Measurements from ENCODE around the gene ATP2A1. TPM values are rescaled to one million over a fixed set of nuclear protein-coding genes. Genes with fewer than 3 reads are reported as not detected.
"Not testable (repeated sequence)": the region's sequence is repeated elsewhere in the genome, so short reads cannot be mapped to it uniquely, and the experiment has no call there.

The ATP2A1 gene
- total RNA-seq, 2 experiments from 2014 or later, result 1.3 to 2.7 TPM

DNA sequence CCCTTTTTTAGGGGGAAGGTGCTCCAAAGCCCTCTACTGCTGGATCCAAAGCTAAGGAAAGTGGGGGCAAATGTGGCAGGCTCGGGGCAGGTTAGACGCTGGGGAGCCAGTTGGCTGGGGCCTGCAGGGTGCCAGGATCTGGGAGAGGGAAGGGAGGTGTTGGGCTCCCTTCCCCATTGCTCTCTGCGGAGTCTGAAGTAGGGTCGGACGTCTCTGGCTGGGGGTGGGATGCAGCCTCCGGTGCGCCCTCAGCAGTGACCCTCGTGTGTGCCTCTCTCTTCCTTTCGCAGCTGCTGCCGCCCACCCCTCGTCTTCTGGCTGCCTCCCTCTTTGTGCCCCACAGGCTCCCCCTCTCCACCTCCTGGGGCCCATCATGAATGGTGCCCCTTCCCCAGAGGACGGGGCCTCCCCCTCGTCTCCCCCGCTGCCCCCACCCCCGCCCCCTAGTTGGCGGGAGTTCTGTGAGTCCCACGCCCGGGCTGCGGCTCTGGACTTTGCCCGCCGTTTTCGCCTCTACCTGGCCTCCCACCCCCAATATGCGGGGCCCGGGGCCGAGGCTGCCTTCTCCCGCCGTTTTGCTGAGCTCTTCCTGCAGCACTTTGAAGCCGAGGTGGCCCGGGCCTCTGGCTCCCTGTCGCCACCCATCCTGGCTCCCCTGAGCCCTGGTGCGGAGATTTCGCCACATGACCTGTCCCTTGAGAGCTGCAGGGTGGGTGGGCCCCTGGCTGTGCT lies 12.4 kb upstream of the ATP2A1 start:
- no peak overlapping the region for H3K27ac Mint-ChIP-seq
- H3K4me1 Mint-ChIP-seq, result peaks cover 29% of the 10 kb centered on the region
- no peak for DNase-seq
- H3K4me3 Mint-ChIP-seq, result no peak overlapping the region
- ChIA-PET CTCF (interaction anchor here (1.1 to 5.7 kb wide), 4 partner anchors 8 to 22 kb away, joined by 3 to 34 read pairs (median 18); partner anchors contain the start of genes ATP2A1 and TUFM), POLR2A (interaction anchor here (0.6 kb wide), 1 partner anchor 78 kb away, joined by 3 read pairs; no protein-coding TSS in a partner anchor)
- H3K36me3 Mint-ChIP-seq (ENCODE audit: low read depth), result peaks cover 13% of the 10 kb centered on the region
- H3K9me3 Mint-ChIP-seq, result no peaks in the 10 kb centered on the region
- H3K27me3 Mint-ChIP-seq, result no peaks in the 10 kb centered on the region

DNA sequence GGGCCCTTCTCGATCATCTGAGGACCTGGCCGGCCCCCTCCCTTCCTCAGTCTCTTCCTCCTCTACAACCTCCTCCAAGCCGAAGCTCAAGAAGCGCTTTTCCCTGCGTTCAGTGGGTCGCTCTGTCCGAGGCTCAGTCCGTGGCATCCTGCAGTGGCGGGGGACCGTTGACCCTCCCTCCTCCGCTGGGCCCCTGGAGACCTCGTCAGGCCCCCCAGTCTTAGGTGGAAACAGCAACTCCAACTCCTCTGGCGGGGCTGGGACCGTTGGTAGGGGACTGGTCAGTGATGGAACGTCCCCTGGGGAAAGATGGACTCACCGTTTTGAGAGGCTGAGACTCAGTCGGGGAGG lies 11.9 kb upstream of the ATP2A1 start:
- no peaks in the 10 kb centered on the region for H3K27me3 Mint-ChIP-seq
- peaks cover 13% of the 10 kb centered on the region for H3K36me3 Mint-ChIP-seq (ENCODE audit: low read depth)
- no peak overlapping the region for H3K4me3 Mint-ChIP-seq
- CTCF ChIA-PET, result interaction anchor here (0.6 to 5.7 kb wide), 5 partner anchors 8 to 53 kb away, joined by 3 to 34 read pairs (median 5); partner anchors contain the start of gene TUFM
- H3K4me1 Mint-ChIP-seq, result peaks cover 29% of the 10 kb centered on the region
- POLR2A ChIA-PET, result interaction anchor here (0.6 kb wide), 1 partner anchor 78 kb away, joined by 3 read pairs; no protein-coding TSS in a partner anchor
- no peaks in the 10 kb centered on the region for H3K9me3 Mint-ChIP-seq
- no peak for DNase-seq
- H3K27ac Mint-ChIP-seq, result no peak overlapping the region

DNA sequence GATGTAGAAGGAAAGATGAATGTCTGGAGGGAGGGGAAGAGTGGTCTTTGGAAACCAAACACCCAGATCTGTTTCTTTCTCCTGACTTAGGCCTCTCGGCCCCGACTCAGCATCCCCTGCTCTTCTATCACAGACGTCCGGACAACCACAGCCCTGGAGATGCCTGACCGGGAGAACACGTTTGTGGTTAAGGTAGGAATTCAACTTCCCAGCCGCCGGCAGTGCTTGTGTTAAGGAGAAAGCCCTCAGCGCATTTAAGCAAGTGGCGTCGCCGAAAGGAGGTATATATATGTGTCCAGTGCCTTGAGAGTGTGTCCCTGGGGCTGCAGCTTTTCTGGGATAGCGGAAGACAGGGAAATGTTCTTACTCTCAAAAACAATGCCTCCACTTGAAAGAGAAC lies 11.0 kb upstream of the ATP2A1 start:
- H3K36me3 Mint-ChIP-seq (ENCODE audit: low read depth), result peaks cover 13% of the 10 kb centered on the region
- H3K27me3 Mint-ChIP-seq, result no peaks in the 10 kb centered on the region
- H3K27ac Mint-ChIP-seq, result no peak overlapping the region
- H3K9me3 Mint-ChIP-seq, result no peaks in the 10 kb centered on the region
- H3K4me3 Mint-ChIP-seq, result no peak overlapping the region
- peaks cover 22% of the 10 kb centered on the region for H3K4me1 Mint-ChIP-seq
- ChIA-PET CTCF (interaction anchor here (0.8 to 2.4 kb wide), 4 partner anchors 13 to 23 kb away, joined by 3 to 5 read pairs (median 4); partner anchors contain the start of gene TUFM), POLR2A (no interaction called here)
- no peak for DNase-seq

DNA sequence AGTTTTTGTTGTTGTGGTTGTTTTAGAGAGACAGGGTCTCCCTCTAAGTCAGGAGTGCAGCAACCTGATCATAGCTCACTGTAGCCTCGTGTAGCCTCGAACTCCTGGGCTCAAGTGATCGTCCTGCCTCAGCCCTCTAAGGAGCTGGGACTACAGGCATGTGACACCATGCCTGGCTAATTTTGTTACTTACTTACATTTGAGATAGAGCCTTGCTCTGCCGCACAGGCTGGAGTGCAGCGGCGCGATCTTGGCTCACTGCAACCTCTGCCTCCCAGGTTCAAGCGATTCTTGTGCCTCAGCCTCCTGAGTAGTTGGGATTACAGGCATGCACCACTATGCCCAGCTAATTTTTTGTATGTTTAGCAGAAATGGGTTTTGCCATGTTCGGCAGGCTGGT lies 10.6 kb upstream of the ATP2A1 start:
- H3K36me3 Mint-ChIP-seq (ENCODE audit: low read depth), result peaks cover 16% of the 10 kb centered on the region
- CTCF ChIA-PET, result interaction anchor here (0.8 to 1.9 kb wide), 3 partner anchors 12 to 21 kb away, joined by 3 to 5 read pairs (median 4); partner anchors contain the start of gene TUFM
- POLR2A ChIA-PET, result not testable (repeated sequence)

DNA sequence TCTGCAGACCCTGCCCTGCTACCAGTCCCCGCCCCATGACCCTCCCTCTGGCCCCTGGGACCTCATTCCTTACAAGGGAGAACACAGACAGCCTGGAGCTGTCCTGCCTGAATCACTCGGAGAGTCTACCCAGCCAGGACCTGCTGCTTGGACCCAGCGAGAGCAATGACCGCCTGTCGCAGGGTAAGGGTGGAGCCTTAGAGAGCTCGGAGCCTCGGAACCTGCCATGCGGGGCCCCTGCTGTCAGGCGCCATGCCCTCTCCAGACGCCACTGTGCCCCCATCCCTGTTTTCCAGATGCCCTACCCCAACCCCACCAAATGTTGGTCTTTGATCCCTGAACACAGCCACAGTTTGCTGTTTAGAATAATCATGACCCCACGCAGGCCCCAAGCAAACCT lies 9.1 kb upstream of the ATP2A1 start:
- no peak overlapping the region for H3K27ac Mint-ChIP-seq
- DNase-seq, result no peak
- ChIA-PET CTCF (interaction anchor here (0.5 to 1.6 kb wide), 4 partner anchors 12 to 76 kb away, joined by 3 to 10 read pairs (median 4); no protein-coding TSS in a partner anchor), POLR2A (no interaction called here)
- no peaks in the 10 kb centered on the region for H3K9me3 Mint-ChIP-seq
- no peaks in the 10 kb centered on the region for H3K27me3 Mint-ChIP-seq
- H3K36me3 Mint-ChIP-seq (ENCODE audit: low read depth), result peaks cover 14% of the 10 kb centered on the region
- H3K4me1 Mint-ChIP-seq, result peaks cover 17% of the 10 kb centered on the region
- H3K4me3 Mint-ChIP-seq, result no peak overlapping the region

More for the DNA sequence above, 10.6 kb upstream of the ATP2A1 start:
- H3K27ac Mint-ChIP-seq, DNase-seq, H3K4me3 Mint-ChIP-seq, H3K27me3 Mint-ChIP-seq, H3K9me3 Mint-ChIP-seq: not testable (repeated sequence)
- H3K4me1 Mint-ChIP-seq, result peaks cover 22% of the 10 kb centered on the region

DNA sequence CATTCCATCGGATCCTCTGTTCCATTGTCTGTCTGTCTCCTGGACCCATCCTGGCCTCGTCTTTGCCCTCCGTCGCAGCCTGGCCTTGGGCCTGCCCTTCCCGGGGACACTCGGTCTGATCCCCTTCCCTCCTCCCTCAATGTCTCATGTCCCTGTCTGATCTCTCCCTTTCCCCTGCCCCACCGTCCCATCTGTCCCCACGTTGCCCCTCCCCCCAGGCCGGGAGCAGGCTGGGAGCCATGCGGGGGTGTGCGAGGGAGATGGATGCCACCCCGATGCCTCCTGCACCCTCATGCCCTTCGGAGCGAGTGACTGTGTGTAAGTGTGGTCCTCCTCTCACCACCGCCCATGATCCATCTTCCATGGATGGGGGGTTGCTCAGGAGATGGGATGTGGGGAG lies 5.3 kb upstream of the ATP2A1 start:
- peaks cover 5% of the 10 kb centered on the region for H3K4me1 Mint-ChIP-seq
- no peaks in the 10 kb centered on the region for H3K27me3 Mint-ChIP-seq
- no peaks in the 10 kb centered on the region for H3K9me3 Mint-ChIP-seq
- H3K4me3 Mint-ChIP-seq, result no peak overlapping the region
- CTCF ChIA-PET, result interaction anchor here (0.5 to 3.7 kb wide), 10 partner anchors 9 to 106 kb away, joined by 3 to 31 read pairs (median 4); partner anchors contain the start of gene SH2B1
- DNase-seq, result no peak
- no peak overlapping the region for H3K27ac Mint-ChIP-seq
- POLR2A ChIA-PET, result no interaction called here
- peaks cover 16% of the 10 kb centered on the region for H3K36me3 Mint-ChIP-seq (ENCODE audit: low read depth)

DNA sequence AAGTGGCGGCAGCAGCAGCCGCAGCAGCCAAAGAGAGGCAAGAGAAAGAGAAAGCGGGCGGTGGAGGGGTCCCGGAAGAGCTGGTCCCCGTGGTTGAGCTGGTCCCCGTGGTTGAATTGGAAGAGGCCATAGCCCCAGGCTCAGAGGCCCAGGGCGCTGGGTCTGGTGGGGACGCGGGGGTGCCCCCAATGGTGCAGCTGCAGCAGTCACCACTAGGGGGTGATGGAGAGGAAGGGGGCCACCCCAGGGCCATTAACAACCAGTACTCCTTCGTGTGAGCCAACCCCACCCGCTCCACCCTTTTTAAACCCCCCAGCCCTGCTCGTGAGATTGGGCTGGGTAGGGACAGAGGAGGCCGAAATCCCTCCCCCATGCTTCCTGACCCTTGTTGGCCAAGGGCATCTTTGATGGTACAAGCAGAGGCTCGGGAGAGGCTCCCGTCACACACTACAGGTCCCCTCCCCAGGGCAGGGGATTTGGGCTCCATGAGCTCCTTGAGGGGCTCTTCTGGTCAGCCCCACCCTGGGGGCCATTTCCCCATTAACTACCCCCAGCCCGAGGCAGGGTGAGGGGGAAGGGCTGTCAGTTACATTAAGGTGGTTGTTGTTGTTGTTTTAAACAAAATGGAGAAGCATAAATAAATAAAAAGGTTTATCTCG lies 4.6 kb upstream of the ATP2A1 start:
- H3K27me3 Mint-ChIP-seq, result no peaks in the 10 kb centered on the region
- H3K4me3 Mint-ChIP-seq, result no peak overlapping the region
- ChIA-PET CTCF (interaction anchor here (0.7 to 3.7 kb wide), 9 partner anchors 9 to 71 kb away, joined by 3 to 31 read pairs (median 4); partner anchors contain the start of gene SH2B1), POLR2A (no interaction called here)
- peaks cover 9% of the 10 kb centered on the region for H3K4me1 Mint-ChIP-seq
- H3K36me3 Mint-ChIP-seq (ENCODE audit: low read depth), result peaks cover 16% of the 10 kb centered on the region
- H3K27ac Mint-ChIP-seq, result no peak overlapping the region
- DNase-seq, result peak; percentile 62
- H3K9me3 Mint-ChIP-seq, result no peaks in the 10 kb centered on the region

DNA sequence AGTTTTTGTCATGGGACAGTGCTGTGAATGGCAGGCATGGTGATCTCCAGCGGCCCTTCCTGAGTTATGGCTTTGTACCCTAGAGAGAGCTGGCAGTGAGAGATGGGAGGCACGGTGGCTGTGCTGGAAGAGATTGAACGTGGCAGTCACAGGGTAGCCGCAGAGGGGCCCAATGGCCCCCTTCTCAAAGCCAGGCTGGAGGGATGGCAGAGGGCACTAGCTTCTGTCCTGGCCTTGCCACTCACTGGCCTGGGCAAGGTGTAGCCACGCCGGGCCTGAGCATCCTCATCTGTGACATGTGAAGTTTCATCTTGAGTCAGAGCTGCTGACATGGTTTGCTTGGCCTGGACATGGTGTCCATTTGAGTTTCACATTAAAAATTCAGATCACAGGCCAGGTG lies 3.9 kb upstream of the ATP2A1 start:
- Mint-ChIP-seq H3K9me3 (no peaks in the 10 kb centered on the region), H3K36me3 (ENCODE audit: low read depth) (peaks cover 13% of the 10 kb centered on the region), H3K4me1 (peaks cover 17% of the 10 kb centered on the region), H3K27ac (no peak overlapping the region), H3K27me3 (no peaks in the 10 kb centered on the region), H3K4me3 (no peak overlapping the region)
- no peak for DNase-seq
- ChIA-PET CTCF (interaction anchor here (1.0 to 3.7 kb wide), 5 partner anchors 10 to 70 kb away, joined by 4 to 31 read pairs (median 6); partner anchors contain the start of gene SH2B1), POLR2A (no interaction called here)

DNA sequence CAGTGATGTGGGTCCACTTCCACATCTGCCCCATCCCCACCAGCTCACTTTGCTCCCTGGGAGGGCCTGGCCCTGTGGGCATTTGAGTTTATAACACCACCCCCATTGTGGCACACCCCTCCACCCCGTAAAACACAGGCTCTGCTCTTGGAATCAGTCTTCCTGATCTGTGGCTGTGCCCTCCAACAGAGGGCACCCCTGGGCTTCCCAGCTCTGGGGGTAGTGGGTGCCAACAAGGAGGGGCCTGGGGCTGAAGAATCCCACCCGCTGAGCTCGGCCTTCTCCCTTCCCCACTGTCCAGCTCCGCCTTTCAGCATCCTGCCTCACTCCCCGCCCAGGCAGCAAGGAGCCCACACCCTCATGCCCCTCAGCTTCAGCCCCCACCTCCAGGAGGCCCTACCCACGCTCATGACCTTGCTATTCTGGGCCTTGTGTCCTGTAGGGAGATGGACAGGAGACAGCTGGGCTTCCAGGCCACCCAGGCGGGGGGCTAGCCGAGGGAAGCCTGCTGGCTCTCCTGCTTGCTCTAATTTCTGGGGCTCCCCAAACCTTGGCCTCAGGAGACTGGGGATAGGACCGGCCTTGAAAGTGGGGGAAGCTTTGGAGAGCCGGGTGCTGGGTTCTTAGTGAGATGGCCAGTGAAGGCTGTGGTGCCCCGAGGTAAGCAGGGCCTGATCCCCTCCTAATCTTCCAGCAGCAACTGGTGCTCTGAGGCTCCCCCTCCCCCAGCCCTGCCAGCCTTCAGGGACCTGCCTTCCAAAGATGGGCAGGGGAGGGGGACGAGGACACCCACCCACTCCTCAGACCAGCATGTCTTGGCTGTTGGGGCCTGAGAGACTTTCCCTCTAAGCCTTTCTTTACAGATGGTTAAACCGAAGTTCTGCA lies 2.9 kb upstream of the ATP2A1 start:
- ChIA-PET CTCF (interaction anchor here (0.5 to 3.7 kb wide), 4 partner anchors 11 to 882 kb away, joined by 5 to 31 read pairs (median 9); partner anchors contain the start of gene SH2B1), POLR2A (interaction anchor here (0.6 kb wide), 1 partner anchor 58 kb away, joined by 4 read pairs; no protein-coding TSS in a partner anchor)
- no peak overlapping the region for H3K4me3 Mint-ChIP-seq
- H3K4me1 Mint-ChIP-seq, result peaks cover 20% of the 10 kb centered on the region
- peaks cover 5% of the 10 kb centered on the region for H3K36me3 Mint-ChIP-seq (ENCODE audit: low read depth)
- peak overlapping the region; percentile 2 for H3K27ac Mint-ChIP-seq
- no peak for DNase-seq
- no peaks in the 10 kb centered on the region for H3K9me3 Mint-ChIP-seq
- H3K27me3 Mint-ChIP-seq, result no peaks in the 10 kb centered on the region

DNA sequence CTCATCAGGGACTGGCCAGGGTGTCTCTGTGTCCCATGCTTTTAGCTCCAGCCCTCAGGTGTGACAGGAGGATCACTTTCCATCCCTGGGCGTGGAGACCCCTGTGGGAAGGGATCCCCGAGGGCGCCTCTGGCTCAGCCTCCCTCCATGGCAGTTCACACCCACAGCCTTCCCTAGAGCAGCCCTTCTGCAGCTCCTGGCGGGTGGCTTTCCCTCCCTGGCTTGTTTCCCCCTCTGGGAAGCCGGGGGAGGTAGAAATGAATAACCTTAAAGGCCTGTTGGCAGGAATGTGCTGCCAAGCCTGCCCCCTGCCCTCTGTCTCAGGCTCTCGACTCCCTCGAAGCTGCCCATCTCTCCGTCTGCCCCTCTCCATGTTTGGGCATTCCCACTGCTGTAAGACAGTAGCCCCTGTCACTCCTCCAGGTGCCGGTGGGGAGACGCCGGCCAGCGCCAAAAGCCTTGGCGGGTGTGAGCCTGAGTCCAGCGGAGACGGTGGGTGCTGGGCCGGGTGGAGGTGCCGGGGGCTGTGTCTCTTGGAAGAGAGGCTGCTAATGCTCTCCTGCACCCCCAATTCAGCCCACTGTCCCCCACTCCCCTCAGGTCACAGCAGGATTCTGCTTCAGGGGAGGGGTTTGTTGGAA lies 2.1 kb upstream of the ATP2A1 start:
- ChIA-PET POLR2A (no interaction called here), CTCF (interaction anchor here (0.5 to 3.7 kb wide), 3 partner anchors 12 to 881 kb away, joined by 5 to 31 read pairs (median 13); partner anchors contain the start of gene SH2B1)
- H3K27ac Mint-ChIP-seq, result no peak overlapping the region
- no peaks in the 10 kb centered on the region for H3K9me3 Mint-ChIP-seq
- peaks cover 1% of the 10 kb centered on the region for H3K27me3 Mint-ChIP-seq
- H3K4me1 Mint-ChIP-seq, result peaks cover 27% of the 10 kb centered on the region
- H3K36me3 Mint-ChIP-seq (ENCODE audit: low read depth), result peaks cover 5% of the 10 kb centered on the region
- no peak overlapping the region for H3K4me3 Mint-ChIP-seq
- DNase-seq, result no peak

DNA sequence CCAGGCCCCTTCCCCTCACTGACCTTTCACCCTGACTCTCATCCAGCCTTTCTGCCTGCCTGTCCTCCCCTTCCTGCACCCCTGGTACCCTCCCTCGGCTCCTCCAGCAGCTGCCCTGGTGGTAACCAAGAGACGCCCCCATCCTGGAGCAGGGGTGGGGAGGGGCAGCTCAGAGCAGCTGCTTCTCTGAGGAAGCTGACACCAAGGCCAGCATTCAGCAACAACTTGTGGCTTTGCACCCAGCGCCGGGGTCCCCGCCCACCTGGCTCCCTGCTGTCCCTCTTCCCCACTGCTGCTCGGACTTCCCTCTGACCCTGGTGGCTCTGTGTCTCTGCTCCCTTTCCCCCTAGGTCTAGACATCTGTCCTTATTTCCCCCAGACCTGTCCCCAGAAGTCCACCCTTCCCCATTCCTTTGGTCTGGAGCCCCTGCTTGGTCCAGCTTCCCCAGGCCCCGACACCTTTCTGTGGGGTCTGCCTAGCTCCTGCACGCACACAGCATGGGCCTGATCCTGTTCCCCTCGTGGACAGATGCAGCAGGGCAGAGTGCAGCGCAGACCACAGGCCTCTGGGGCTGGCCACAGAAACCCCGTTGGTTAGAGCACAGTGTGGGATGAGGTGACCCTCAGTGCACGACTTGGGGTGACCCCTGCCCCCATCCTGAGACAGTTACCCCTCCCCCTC lies 1.2 kb upstream of the ATP2A1 start:
- no peak for DNase-seq
- Mint-ChIP-seq H3K4me3 (no peak overlapping the region), H3K9me3 (no peaks in the 10 kb centered on the region), H3K36me3 (ENCODE audit: low read depth) (peaks cover 5% of the 10 kb centered on the region), H3K27ac (no peak overlapping the region), H3K4me1 (peaks cover 29% of the 10 kb centered on the region), H3K27me3 (peaks cover 1% of the 10 kb centered on the region)
- ChIA-PET POLR2A (no interaction called here), CTCF (interaction anchor here (1.0 kb wide), 1 partner anchor 14 kb away, joined by 4 read pairs; no protein-coding TSS in a partner anchor)
